Measurements from ENCODE around the gene ZNF768.
"Not testable (repeated sequence)": the region's sequence is repeated elsewhere in the genome, so short reads cannot be mapped to it uniquely, and the experiment has no call there.

The ZNF768 gene

GRCh38 chr16:30491744-30492308 lies 34.5 kb downstream of the ZNF768 start:
- Histone ChIP-seq H3K4me1 (ENCODE audit: control insufficient read depth, insufficient read depth, low read length) (peaks cover 6% of the 10 kb centered on the region), H3K9ac (ENCODE audit: low read depth, low read length) (no peak overlapping the region), H3K27me3 (ENCODE audit: control insufficient read depth, insufficient read depth, low read length) (peaks cover 14% of the 10 kb centered on the region), H3K36me3 (ENCODE audit: insufficient read depth, low read length) (no peaks in the 10 kb centered on the region), H3K4me2 (ENCODE audit: low read length) (no peak overlapping the region), H3K9me3 (replicated peaks; ENCODE audit: low read length) (no peaks in the 10 kb centered on the region), H3K4me3 (ENCODE audit: low read length) (no peak overlapping the region)

- Histone ChIP-seq H3K4me3 (ENCODE audit: low read length) (no peak overlapping the region), H3K9ac (ENCODE audit: low read depth, low read length) (no peak overlapping the region), H3K36me3 (ENCODE audit: insufficient read depth, low read length) (no peaks in the 10 kb centered on the region), H3K27me3 (ENCODE audit: control insufficient read depth, insufficient read depth, low read length) (peaks cover 18% of the 10 kb centered on the region), H3K4me2 (ENCODE audit: low read length) (no peak overlapping the region), H3K4me1 (ENCODE audit: control insufficient read depth, insufficient read depth, low read length) (peaks cover 6% of the 10 kb centered on the region), H3K9me3 (replicated peaks; ENCODE audit: low read length) (no peaks in the 10 kb centered on the region)
These were observed 35.1 kb downstream of the ZNF768 start for GRCh38 chr16:30491229-30491628.

- Histone ChIP-seq H3K9ac (ENCODE audit: low read depth, low read length) (no peak overlapping the region), H3K4me1 (ENCODE audit: control insufficient read depth, insufficient read depth, low read length) (peaks cover 6% of the 10 kb centered on the region), H3K36me3 (ENCODE audit: insufficient read depth, low read length) (no peaks in the 10 kb centered on the region), H3K4me2 (ENCODE audit: low read length) (no peak overlapping the region), H3K4me3 (ENCODE audit: low read length) (no peak overlapping the region), H3K27me3 (ENCODE audit: control insufficient read depth, insufficient read depth, low read length) (peaks cover 18% of the 10 kb centered on the region), H3K9me3 (replicated peaks; ENCODE audit: low read length) (no peaks in the 10 kb centered on the region)
These were observed 36.2 kb downstream of the ZNF768 start for GRCh38 chr16:30490210-30490609.

DNA sequence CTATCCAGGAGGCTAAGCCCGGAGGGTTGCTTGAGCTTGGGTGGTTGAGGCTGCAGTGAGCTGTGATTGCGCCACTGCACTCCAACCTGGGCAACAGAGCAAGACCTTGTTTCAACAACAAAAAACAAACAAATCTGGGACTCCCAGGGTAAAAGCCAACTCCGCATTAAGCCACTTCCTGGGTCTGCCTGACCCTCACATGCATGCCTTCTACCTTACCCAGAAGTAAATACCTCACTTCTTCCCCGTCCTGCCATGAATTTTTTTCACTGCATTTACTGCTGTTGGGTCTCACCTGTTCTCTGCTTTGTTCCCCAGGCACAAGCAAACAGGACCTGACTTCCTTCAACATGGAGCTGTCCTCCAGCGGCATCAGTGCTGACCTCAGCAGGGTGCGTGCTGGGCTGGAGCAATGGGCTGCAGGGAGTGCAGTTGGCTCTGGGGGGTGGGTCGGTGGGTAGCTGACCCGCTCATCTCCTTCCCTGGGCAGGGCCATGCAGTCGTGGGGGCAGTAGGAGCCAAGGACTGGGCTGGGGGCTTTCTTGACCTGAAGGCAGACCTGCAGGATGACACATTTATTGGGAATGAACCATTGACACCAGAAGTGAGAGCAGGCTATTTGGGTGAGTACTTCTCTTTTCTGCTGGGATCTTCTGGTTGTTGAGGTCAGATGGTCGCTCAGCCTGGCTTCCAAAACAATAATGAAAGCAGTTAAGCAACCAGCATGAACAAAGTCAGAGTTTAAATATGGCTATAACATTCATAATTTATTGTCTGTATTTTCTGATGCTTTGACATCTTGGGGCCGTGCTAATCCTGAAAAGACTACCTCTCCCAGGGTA lies 37.4 kb downstream of the ZNF768 start:
- Histone ChIP-seq H3K4me1 (ENCODE audit: control insufficient read depth, insufficient read depth, low read length) (peaks cover 6% of the 10 kb centered on the region), H3K4me3 (ENCODE audit: low read length) (no peak overlapping the region), H3K36me3 (ENCODE audit: insufficient read depth, low read length) (no peaks in the 10 kb centered on the region), H3K9me3 (replicated peaks; ENCODE audit: low read length) (no peaks in the 10 kb centered on the region), H3K9ac (ENCODE audit: low read depth, low read length) (no peak overlapping the region), H3K27me3 (ENCODE audit: control insufficient read depth, insufficient read depth, low read length) (peaks cover 9% of the 10 kb centered on the region), H3K4me2 (ENCODE audit: low read length) (no peak overlapping the region)

- Histone ChIP-seq H3K27me3 (ENCODE audit: control insufficient read depth, insufficient read depth, low read length) (peaks cover 18% of the 10 kb centered on the region), H3K4me3 (ENCODE audit: low read length) (no peak overlapping the region), H3K4me2 (ENCODE audit: low read length) (no peak overlapping the region), H3K4me1 (ENCODE audit: control insufficient read depth, insufficient read depth, low read length) (no peaks in the 10 kb centered on the region), H3K36me3 (ENCODE audit: insufficient read depth, low read length) (no peaks in the 10 kb centered on the region), H3K9me3 (replicated peaks; ENCODE audit: low read length) (no peaks in the 10 kb centered on the region), H3K9ac (ENCODE audit: low read depth, low read length) (no peak overlapping the region)
These were observed 40.4 kb downstream of the ZNF768 start for GRCh38 chr16:30485818-30486436.

- Histone ChIP-seq H3K4me3 (ENCODE audit: low read length) (no peak overlapping the region), H3K36me3 (ENCODE audit: insufficient read depth, low read length) (no peaks in the 10 kb centered on the region), H3K4me2 (ENCODE audit: low read length) (no peak overlapping the region), H3K27me3 (ENCODE audit: control insufficient read depth, insufficient read depth, low read length) (peaks cover 26% of the 10 kb centered on the region), H3K9ac (ENCODE audit: low read depth, low read length) (no peak overlapping the region), H3K4me1 (ENCODE audit: control insufficient read depth, insufficient read depth, low read length) (no peaks in the 10 kb centered on the region), H3K9me3 (replicated peaks; ENCODE audit: low read length) (no peaks in the 10 kb centered on the region)
These were observed 41.5 kb downstream of the ZNF768 start for GRCh38 chr16:30484887-30485286.

DNA sequence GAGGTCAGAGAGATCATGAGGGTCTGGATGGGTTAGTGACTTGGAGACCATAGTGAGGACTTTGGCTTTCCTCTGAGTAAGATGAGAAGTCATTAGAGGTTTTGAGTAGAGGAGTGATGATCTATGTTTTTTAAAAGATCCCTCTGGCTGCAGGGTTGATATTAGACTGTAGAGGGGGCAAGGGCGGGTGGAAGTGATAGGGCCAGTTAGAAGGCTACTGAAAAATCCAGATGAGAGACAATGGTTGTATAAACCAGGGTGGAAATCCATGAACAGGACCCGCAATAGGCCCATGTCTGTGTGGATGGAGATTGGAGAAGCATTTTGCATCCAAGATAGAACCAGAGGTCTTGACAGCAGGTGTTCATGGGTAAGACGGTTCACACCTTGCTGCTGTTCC lies 44.0 kb downstream of the ZNF768 start:
- Histone ChIP-seq H3K4me2 (ENCODE audit: low read length) (no peak overlapping the region), H3K4me1 (ENCODE audit: control insufficient read depth, insufficient read depth, low read length) (no peaks in the 10 kb centered on the region), H3K9me3 (replicated peaks; ENCODE audit: low read length) (no peaks in the 10 kb centered on the region), H3K9ac (ENCODE audit: low read depth, low read length) (no peak overlapping the region), H3K4me3 (ENCODE audit: low read length) (no peak overlapping the region), H3K36me3 (ENCODE audit: insufficient read depth, low read length) (no peaks in the 10 kb centered on the region), H3K27me3 (ENCODE audit: control insufficient read depth, insufficient read depth, low read length) (peaks cover 37% of the 10 kb centered on the region)

DNA sequence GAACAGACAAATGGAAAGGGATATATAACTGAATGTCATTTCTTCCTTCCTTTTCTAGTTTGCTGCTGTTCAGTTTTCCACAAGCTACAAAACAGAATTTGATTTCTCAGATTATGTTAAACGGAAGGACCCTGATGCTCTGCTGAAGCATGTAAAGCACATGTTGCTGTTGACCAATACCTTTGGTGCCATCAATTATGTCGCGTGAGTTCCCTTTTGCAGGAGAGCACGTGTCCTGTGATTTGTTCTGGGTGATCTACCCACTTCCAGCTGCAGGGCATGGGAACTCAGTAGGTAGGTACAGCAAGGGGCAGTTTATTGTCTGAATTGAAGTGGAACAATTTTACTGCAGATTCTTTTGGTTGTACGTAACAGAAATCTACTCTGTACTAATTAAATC lies 45.0 kb downstream of the ZNF768 start:
- H3K9ac ChIP-seq (ENCODE audit: low read depth, low read length): no peak overlapping the region
- no peaks in the 10 kb centered on the region for H3K4me1 ChIP-seq (ENCODE audit: control insufficient read depth, insufficient read depth, low read length)
- no peak overlapping the region for H3K4me3 ChIP-seq (ENCODE audit: low read length)
- H3K36me3 ChIP-seq (ENCODE audit: insufficient read depth, low read length): no peaks in the 10 kb centered on the region
- H3K4me2 ChIP-seq (ENCODE audit: low read length): no peak overlapping the region
- no peaks in the 10 kb centered on the region for H3K9me3 ChIP-seq (replicated peaks; ENCODE audit: low read length)
- peaks cover 41% of the 10 kb centered on the region for H3K27me3 ChIP-seq (ENCODE audit: control insufficient read depth, insufficient read depth, low read length)

GRCh38 chr16:30478766-30479478 lies 47.4 kb downstream of the ZNF768 start:
- no peak overlapping the region for H3K9ac ChIP-seq (ENCODE audit: low read depth, low read length)
- H3K4me1 ChIP-seq (ENCODE audit: control insufficient read depth, insufficient read depth, low read length): no peaks in the 10 kb centered on the region
- H3K27me3 ChIP-seq (ENCODE audit: control insufficient read depth, insufficient read depth, low read length): peaks cover 59% of the 10 kb centered on the region
- H3K9me3 ChIP-seq (replicated peaks; ENCODE audit: low read length): no peaks in the 10 kb centered on the region
- no peaks in the 10 kb centered on the region for H3K36me3 ChIP-seq (ENCODE audit: insufficient read depth, low read length)
- no peak overlapping the region for H3K4me2 ChIP-seq (ENCODE audit: low read length)
- H3K4me3 ChIP-seq (ENCODE audit: low read length): no peak overlapping the region

- H3K4me1 ChIP-seq (ENCODE audit: control insufficient read depth, insufficient read depth, low read length); H3K36me3 ChIP-seq (ENCODE audit: insufficient read depth, low read length): not testable (repeated sequence)
These were observed 48.6 kb downstream of the ZNF768 start for GRCh38 chr16:30477773-30478172.

GRCh38 chr16:30476991-30477390 lies 49.4 kb downstream of the ZNF768 start:
- Histone ChIP-seq H3K4me3 (ENCODE audit: low read length) (no peak overlapping the region), H3K36me3 (ENCODE audit: insufficient read depth, low read length) (no peaks in the 10 kb centered on the region), H3K4me1 (ENCODE audit: control insufficient read depth, insufficient read depth, low read length) (no peaks in the 10 kb centered on the region), H3K9ac (ENCODE audit: low read depth, low read length) (no peak overlapping the region), H3K9me3 (replicated peaks; ENCODE audit: low read length) (no peaks in the 10 kb centered on the region), H3K4me2 (ENCODE audit: low read length) (no peak overlapping the region), H3K27me3 (ENCODE audit: control insufficient read depth, insufficient read depth, low read length) (peaks cover 68% of the 10 kb centered on the region)

More at GRCh38 chr16:30477773-30478172, 48.6 kb downstream of the ZNF768 start:
- H3K27me3 ChIP-seq (ENCODE audit: control insufficient read depth, insufficient read depth, low read length): peaks cover 61% of the 10 kb centered on the region
- not testable (repeated sequence) for H3K4me3 ChIP-seq (ENCODE audit: low read length); H3K9me3 ChIP-seq (replicated peaks; ENCODE audit: low read length); H3K9ac ChIP-seq (ENCODE audit: low read depth, low read length); H3K4me2 ChIP-seq (ENCODE audit: low read length)
